Fibroblast of upper back skin (primary cell): Measurements from ENCODE around the gene HRH4.

Experiments
- DNase-seq: peaks from one replicate; pipeline ENCODE4 v3.0.0-alpha.2; 2013

HRH4 gene

GRCh38 chr18:24460388-24460787 is at the start of gene HRH4:
Gene HRH4, plus strand, starts transcription at chr18:24460637. Its CDS starts 92 bp downstream, at chr18:24460729.
- DNase-seq: no peak

GRCh38 chr18:24413148-24413547 is 47.3 kb upstream of the HRH4 start:
- DNase-seq: peak; percentile 23

- DNase-seq: no peak
Observed at GRCh38 chr18:24414349-24415003, 46.0 kb upstream of the HRH4 start.

- DNase-seq: no peak
Observed at GRCh38 chr18:24417480-24417879, 43.0 kb upstream of the HRH4 start.

GRCh38 chr18:24420551-24420950 is 39.9 kb upstream of the HRH4 start:
- no peak for DNase-seq

- DNase-seq: no peak
Observed at GRCh38 chr18:24421831-24422230, 38.6 kb upstream of the HRH4 start.

GRCh38 chr18:24426073-24426397 is 34.4 kb upstream of the HRH4 start:
- no peak for DNase-seq

GRCh38 chr18:24426398-24427294 is 33.8 kb upstream of the HRH4 start, which contains the start of gene IMPACT:
Gene IMPACT, plus strand, starts transcription at chr18:24426670. Its CDS starts 87 bp downstream, at chr18:24426757.
- peak; percentile 83 for DNase-seq

GRCh38 chr18:24427484-24427883 is 33.0 kb upstream of the HRH4 start:
- no peak for DNase-seq

- no peak for DNase-seq
Observed at GRCh38 chr18:24428709-24429108, 31.7 kb upstream of the HRH4 start.

- no peak for DNase-seq
Observed at GRCh38 chr18:24429188-24429587, 31.2 kb upstream of the HRH4 start.

GRCh38 chr18:24432618-24433017 is 27.8 kb upstream of the HRH4 start:
- DNase-seq: no peak

- no peak for DNase-seq
Observed at GRCh38 chr18:24436939-24437338, 23.5 kb upstream of the HRH4 start.

- no peak for DNase-seq
Observed at GRCh38 chr18:24443870-24444269, 16.6 kb upstream of the HRH4 start.

GRCh38 chr18:24446453-24446852 is 14.0 kb upstream of the HRH4 start:
- DNase-seq: no peak

GRCh38 chr18:24446953-24447538 is 13.4 kb upstream of the HRH4 start:
- DNase-seq: no peak

- no peak for DNase-seq
Observed at GRCh38 chr18:24447961-24448360, 12.5 kb upstream of the HRH4 start.

- no peak for DNase-seq
Observed at GRCh38 chr18:24456549-24456948, 3.9 kb upstream of the HRH4 start.

- no peak for DNase-seq
Observed at GRCh38 chr18:24459772-24460171, 665 bp upstream of the HRH4 start.

GRCh38 chr18:24461996-24462395 is 1.6 kb downstream of the HRH4 start:
- DNase-seq: no peak

- no peak for DNase-seq
Observed at GRCh38 chr18:24462838-24463775, 2.7 kb downstream of the HRH4 start.

- DNase-seq: no peak
Observed at GRCh38 chr18:24465486-24465885, 5.0 kb downstream of the HRH4 start.

GRCh38 chr18:24466771-24467170 is 6.3 kb downstream of the HRH4 start:
- no peak for DNase-seq
